Activated T-cell treated with anti-CD3 and anti-CD28 coated beads, Interleukin-2, amount 50 U/mL, for 4 hours (primary cell): ENCODE data around the gene B4GALNT2. TPM values are rescaled to one million over a fixed set of nuclear protein-coding genes. Genes with fewer than 3 reads are reported as not detected.
"Not testable (repeated sequence)": the region's sequence is repeated elsewhere in the genome, so short reads cannot be mapped to it uniquely, and the experiment has no call there.

ENCODE experiments used
- ATAC-seq, 2 donors: fragments of 200-7000 bp; cut with Tn5 transposase; one replicate each; pipeline ENCODE4 v1.10.0; 2021
- DNase-seq: peaks from one replicate; pipeline ENCODE4 v3.0.0-alpha.2; 2020
- H3K27me3 Mint-ChIP-seq: one replicate; pipeline ENCODE4 v1.8.0; 2021; ENCODE audit warnings: low read depth, mixed read lengths
- H3K36me3 Mint-ChIP-seq: one replicate; pipeline ENCODE4 v1.8.0; 2022; ENCODE audit warnings: mixed read lengths; ENCODE audit not compliant: insufficient read depth
- H3K4me1 Mint-ChIP-seq: one replicate; pipeline ENCODE4 v1.8.0; 2021; ENCODE audit warnings: low read depth, mixed read lengths
- H3K4me3 Mint-ChIP-seq: one replicate; pipeline ENCODE4 v1.8.0; 2021; ENCODE audit warnings: mild to moderate bottlenecking, moderate library complexity, mixed read lengths
- H3K9me3 Mint-ChIP-seq: one replicate; pipeline ENCODE4 v1.8.0; 2021; ENCODE audit warnings: mixed read lengths
- total RNA-seq, 3 donors: library from RNA; stranded (reverse); gene quantifications; one replicate each; pipeline ENCODE4 v1.2.1, GENCODE V29; 2021

The B4GALNT2 gene
- total RNA-seq, 3 donors from 2014 or later: not detected

DNA sequence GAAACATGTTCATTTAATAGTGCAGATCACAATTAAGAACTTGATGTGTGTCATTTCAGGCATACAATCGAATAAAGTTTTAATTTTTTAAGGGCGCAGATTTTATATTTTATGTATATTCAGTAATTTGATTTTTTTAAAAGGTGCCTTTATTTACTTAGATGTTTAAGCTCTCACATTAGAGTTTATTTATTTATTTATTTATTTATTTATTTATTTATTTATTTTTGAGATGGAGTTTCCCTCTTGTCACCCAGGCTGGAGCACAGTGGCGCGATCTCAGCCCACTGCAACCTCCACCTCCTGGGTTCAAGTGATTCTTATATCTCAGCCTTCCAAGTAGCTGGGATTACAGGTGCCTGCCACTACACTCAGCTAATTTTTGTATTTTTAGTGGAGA lies 3.8 kb downstream of the B4GALNT2 start:
- H3K27me3 Mint-ChIP-seq: peaks cover 36% of the 10 kb centered on the region
- no peak for DNase-seq
- H3K9me3 Mint-ChIP-seq: no peaks in the 10 kb centered on the region
- ATAC-seq: no peak
- peaks cover 5% of the 10 kb centered on the region for H3K4me1 Mint-ChIP-seq
- no peak overlapping the region for H3K4me3 Mint-ChIP-seq
- H3K36me3 Mint-ChIP-seq: no peaks in the 10 kb centered on the region

DNA sequence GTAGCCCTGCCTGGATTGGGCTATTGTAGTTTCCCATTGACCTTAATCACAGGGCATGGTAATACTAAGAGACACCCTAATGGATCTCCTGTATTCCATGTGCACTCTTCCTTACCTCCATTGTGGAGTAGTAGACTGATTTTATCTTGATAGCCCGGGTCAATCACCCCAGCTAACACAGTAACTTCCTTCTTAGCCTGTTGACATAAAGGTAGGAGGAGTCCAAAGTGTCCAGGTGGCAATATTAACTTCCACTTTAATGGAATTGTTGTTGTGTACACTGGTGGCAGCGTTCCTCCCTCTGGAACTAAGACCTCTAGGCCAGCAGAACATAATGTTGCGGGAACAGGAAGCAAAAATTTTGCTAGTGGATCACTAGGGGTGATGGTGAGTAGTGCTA lies 13.1 kb downstream of the B4GALNT2 start:
- ATAC-seq, H3K4me1 Mint-ChIP-seq, H3K4me3 Mint-ChIP-seq, DNase-seq, H3K9me3 Mint-ChIP-seq, H3K36me3 Mint-ChIP-seq: not testable (repeated sequence)
- H3K27me3 Mint-ChIP-seq: peaks cover 46% of the 10 kb centered on the region

DNA sequence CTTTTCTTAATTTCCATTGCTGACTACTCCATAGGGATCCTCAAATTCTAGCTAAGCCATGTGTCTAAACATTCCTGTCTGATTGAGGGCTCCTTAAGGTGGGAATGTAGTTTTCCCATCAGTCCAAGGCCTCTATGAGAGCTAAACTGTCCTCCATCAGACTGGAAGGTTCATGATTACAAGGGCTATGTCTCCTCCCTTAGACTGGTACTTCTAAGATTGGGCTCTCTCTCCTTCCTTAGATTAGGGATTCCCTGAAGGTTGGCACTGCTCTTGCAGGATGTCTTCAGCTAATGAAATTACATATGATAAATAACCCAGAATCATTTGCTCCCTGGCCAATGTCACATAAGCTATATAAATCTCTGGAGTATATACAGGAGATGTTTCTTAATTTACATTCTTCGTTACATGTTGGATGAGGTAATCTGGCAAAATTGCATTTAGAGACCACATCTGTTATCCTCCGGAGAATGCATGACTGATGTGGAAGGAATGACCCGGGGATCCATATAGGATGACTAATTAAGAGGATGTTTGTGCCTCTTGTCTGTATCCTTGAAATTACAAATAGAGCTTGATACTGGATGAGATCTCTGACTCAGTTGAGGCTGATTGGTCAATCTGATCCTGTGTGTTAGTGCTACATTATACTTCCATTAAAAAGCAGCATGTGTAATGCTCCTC lies 14.2 kb downstream of the B4GALNT2 start:
- H3K27me3 Mint-ChIP-seq: peaks cover 37% of the 10 kb centered on the region
- H3K4me1 Mint-ChIP-seq: no peaks in the 10 kb centered on the region
- H3K36me3 Mint-ChIP-seq: no peaks in the 10 kb centered on the region
- no peaks in the 10 kb centered on the region for H3K9me3 Mint-ChIP-seq
- H3K4me3 Mint-ChIP-seq: no peak overlapping the region
- DNase-seq (no peak), ATAC-seq (no peak)

DNA sequence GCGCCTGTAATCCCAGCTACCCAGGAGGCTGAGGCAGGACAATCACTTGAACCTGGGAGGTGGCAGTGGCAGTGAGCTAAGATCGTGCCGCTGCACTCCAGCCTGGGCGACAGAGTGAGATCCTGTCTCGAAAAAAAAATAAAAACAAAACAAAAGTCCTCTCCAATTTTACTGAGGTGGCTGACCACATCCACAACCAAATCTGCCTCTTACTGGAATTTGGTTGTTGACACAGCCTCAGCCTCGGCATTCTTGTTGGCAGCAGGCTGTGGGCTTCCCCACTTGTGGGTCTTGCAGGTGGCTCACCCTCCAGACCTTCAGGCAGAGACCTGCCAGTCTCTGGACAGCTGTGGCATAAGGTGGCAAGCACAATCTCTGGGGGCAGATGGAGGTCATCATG lies 15.6 kb downstream of the B4GALNT2 start:
- Mint-ChIP-seq H3K4me1 (no peaks in the 10 kb centered on the region), H3K36me3 (no peaks in the 10 kb centered on the region), H3K27me3 (peaks cover 31% of the 10 kb centered on the region), H3K9me3 (no peaks in the 10 kb centered on the region), H3K4me3 (no peak overlapping the region)
- DNase-seq (no peak), ATAC-seq (no peak)

DNA sequence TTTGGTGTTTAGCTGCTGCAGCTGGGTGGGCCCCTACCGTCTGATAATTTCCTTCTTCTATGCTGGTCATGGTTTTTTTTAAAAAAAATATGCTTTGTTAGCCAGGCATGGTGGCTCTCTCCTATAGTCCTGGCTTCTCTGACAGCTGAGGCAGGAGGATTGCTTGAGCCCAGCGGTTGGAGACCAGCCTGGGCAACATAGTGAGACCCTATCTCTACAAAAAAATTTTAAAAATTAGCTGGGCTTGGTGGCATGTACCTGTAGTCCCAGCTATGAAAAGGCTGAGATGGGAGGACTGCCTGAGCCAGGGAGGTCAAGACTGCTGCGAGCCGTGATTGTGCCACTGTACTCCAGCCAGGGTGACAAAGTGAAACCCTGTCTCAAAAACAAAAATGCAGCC lies 19.4 kb downstream of the B4GALNT2 start:
- no peaks in the 10 kb centered on the region for H3K36me3 Mint-ChIP-seq
- H3K9me3 Mint-ChIP-seq: no peaks in the 10 kb centered on the region
- no peak overlapping the region for H3K4me3 Mint-ChIP-seq
- ATAC-seq (no peak), DNase-seq (no peak)
- H3K27me3 Mint-ChIP-seq: peaks cover 17% of the 10 kb centered on the region
- H3K4me1 Mint-ChIP-seq: no peaks in the 10 kb centered on the region

DNA sequence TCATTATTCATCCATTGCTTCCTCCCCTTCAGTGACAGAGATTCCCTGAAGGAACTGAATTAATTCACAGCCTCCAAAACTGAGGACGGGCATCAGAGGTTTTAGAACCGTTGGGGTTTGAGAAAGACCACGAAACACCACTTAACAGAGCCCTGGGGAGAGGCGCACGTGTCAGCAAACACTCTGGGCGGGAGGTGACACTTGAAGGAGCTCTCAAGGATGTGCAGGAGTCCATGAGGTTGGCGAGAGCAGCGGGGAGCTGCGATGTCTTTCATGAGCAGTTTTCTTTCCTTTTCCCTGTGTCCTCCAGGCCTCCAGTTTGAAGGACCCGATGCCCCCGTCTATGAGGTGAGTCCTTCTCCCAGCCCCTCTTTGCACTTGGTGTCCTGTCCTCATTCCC lies 23.7 kb downstream of the B4GALNT2 start:
- no peak for ATAC-seq
- Mint-ChIP-seq H3K36me3 (no peaks in the 10 kb centered on the region), H3K4me1 (no peaks in the 10 kb centered on the region), H3K27me3 (peaks cover 32% of the 10 kb centered on the region), H3K9me3 (no peaks in the 10 kb centered on the region), H3K4me3 (no peak overlapping the region)
- no peak for DNase-seq

DNA sequence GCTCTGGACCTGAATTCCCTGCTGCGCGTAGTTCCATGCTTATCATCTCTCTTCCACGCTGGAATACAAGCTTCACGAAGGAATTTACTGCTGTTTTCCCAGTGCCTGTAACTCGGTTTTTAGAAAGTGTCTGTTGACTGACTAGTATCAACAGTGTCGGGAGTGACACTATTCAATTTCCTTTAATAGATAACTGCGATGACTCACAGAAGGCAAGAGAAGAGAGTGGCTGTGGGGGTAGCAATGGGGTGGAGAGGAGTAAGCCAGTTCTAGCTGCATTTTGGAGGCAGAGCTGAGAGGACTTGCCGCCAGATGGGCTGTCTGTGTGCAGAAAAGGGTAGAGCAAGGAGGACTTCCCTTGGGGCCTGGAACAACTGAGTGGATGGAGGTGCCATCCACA lies 25.2 kb downstream of the B4GALNT2 start:
- no peak for DNase-seq
- Mint-ChIP-seq H3K9me3 (no peaks in the 10 kb centered on the region), H3K4me1 (no peaks in the 10 kb centered on the region), H3K36me3 (no peaks in the 10 kb centered on the region), H3K27me3 (peaks cover 30% of the 10 kb centered on the region), H3K4me3 (no peak overlapping the region)
- no peak for ATAC-seq

DNA sequence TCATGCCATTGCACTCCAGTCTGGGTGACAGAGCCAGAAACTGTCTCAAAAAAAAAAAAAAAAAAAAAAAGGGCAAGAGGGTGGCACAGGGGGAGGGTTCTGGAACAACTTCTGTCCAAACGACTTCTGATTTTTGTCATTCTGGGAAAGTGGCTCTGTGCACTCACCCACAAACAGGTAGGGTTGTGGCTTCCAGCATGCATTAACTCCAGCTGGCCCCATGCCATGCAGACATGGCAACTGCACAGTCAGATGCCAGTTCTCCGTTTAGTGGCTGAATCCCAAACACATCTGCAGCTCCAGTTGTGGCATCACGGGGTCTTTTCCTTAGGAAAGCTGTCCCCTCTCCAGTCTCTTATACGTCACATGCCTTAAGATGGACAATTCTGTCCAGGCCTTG lies 30.3 kb downstream of the B4GALNT2 start:
- ATAC-seq (no peak), DNase-seq (no peak)
- H3K27me3 Mint-ChIP-seq: peaks cover 33% of the 10 kb centered on the region
- no peak overlapping the region for H3K4me3 Mint-ChIP-seq
- H3K36me3 Mint-ChIP-seq: no peaks in the 10 kb centered on the region
- H3K9me3 Mint-ChIP-seq: no peaks in the 10 kb centered on the region
- H3K4me1 Mint-ChIP-seq: no peaks in the 10 kb centered on the region

DNA sequence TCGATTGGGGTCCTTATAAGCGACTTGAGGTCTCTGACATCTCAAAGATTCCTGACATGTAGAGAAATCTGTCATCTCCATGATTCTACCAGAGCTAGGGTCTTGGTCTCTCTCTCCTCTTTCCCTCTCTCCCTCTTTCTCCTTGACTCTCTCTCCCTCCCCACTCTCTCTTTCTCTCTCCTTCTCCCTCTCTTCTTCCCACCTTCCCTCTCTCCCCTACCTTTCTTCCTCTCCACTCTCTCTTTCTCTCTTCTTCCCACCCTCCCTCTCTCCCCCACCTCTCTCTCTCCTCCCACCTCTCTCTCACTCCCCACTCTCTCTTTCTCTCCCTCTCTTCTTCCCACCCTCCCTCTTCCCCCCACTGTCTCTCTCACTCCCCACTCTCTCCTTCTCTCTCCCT lies 32.6 kb downstream of the B4GALNT2 start:
- ATAC-seq: no peak
- Mint-ChIP-seq H3K9me3 (no peaks in the 10 kb centered on the region), H3K4me1 (no peaks in the 10 kb centered on the region), H3K36me3 (no peaks in the 10 kb centered on the region), H3K4me3 (no peak overlapping the region), H3K27me3 (peaks cover 41% of the 10 kb centered on the region)
- DNase-seq: no peak

DNA sequence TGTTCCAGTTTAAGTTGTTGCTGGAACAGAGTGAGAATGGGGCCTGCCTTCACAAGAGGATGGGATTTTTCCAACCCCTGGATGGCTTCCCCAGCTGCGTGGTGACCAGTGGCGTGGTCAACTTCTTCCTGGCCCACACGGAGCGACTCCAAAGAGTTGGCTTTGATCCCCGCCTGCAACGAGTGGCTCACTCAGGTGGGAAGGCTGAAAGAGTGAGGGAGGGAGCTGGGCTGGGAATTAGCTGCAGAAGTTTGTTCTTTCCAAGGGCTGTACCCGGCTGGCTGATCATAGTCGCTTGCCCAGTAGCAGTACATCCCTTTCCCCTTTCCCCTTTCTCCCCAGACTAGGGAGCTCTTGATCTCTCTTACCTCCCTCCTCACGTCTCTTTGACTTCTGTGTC lies 36.1 kb downstream of the B4GALNT2 start:
- no peak overlapping the region for H3K4me3 Mint-ChIP-seq
- H3K27me3 Mint-ChIP-seq: peaks cover 53% of the 10 kb centered on the region
- ATAC-seq (no peak), DNase-seq (no peak)
- H3K9me3 Mint-ChIP-seq: peaks cover 1% of the 10 kb centered on the region
- H3K36me3 Mint-ChIP-seq: no peaks in the 10 kb centered on the region
- H3K4me1 Mint-ChIP-seq: no peaks in the 10 kb centered on the region

DNA sequence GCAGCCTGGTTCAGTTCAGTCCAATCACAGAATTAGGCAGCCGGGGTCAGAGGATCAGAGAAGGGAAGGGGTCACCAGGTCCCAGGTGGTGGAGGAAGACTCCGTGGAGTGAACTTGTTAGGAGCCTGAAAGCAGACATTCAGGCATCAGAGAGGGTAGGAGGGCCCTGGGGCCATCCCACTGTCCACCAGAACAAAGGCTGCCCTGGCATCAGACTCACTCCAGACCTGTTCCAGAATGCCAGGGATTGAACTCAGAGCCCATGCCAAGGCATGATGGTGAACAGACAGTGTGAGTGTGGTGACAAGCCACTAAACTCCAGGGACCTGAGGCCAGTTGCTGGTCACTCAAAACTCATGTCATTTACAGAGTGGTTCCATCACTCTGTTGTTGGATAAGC lies 37.6 kb downstream of the B4GALNT2 start:
- Mint-ChIP-seq H3K9me3 (peaks cover 15% of the 10 kb centered on the region), H3K27me3 (peaks cover 57% of the 10 kb centered on the region), H3K4me3 (no peak overlapping the region), H3K36me3 (no peaks in the 10 kb centered on the region), H3K4me1 (no peaks in the 10 kb centered on the region)
- no peak for ATAC-seq
- no peak for DNase-seq

DNA sequence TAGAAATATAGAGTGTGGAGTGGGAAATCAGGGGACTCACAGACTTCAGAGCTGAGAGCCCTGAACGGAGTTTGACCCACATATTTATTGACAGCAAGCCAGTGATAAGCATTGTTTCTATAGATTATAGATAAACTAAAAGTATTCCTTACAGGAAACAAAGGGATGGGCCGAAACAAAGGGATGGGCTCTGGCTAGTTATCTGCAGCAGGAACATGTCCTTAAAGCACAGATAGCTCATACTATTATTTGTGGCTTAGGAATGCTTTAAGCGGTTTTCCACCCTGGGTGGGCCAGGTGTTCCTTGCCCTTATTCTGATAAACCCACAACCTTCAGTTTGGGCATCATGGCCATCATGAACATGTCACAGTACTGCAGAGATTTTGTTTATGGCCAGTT lies 38.1 kb downstream of the B4GALNT2 start:
- H3K27me3 Mint-ChIP-seq: peaks cover 56% of the 10 kb centered on the region
- H3K36me3 Mint-ChIP-seq, DNase-seq, H3K4me3 Mint-ChIP-seq, H3K4me1 Mint-ChIP-seq, ATAC-seq: not testable (repeated sequence)
- peaks cover 20% of the 10 kb centered on the region for H3K9me3 Mint-ChIP-seq

DNA sequence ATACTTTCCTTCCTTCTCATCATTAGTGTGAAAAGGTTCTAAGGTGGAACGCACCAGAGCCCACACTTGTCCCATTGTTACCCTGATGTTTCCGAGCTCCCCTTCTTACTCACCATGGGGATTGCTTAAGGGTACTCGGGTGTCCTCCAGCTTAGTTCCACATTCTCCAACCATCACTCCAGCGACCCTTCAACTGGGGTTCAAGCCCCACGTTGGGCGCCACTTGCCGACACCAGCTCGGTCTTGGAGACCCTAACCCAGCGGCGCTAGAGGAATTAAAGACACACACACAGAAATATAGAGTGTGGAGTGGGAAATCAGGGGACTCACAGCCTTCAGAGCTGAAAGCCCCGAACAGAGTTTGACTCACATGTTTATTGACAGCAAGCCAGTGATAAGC lies 43.4 kb downstream of the B4GALNT2 start:
- H3K36me3 Mint-ChIP-seq, DNase-seq, H3K4me3 Mint-ChIP-seq, H3K4me1 Mint-ChIP-seq, ATAC-seq: not testable (repeated sequence)
- Mint-ChIP-seq H3K27me3 (peaks cover 18% of the 10 kb centered on the region), H3K9me3 (peaks cover 27% of the 10 kb centered on the region)

DNA sequence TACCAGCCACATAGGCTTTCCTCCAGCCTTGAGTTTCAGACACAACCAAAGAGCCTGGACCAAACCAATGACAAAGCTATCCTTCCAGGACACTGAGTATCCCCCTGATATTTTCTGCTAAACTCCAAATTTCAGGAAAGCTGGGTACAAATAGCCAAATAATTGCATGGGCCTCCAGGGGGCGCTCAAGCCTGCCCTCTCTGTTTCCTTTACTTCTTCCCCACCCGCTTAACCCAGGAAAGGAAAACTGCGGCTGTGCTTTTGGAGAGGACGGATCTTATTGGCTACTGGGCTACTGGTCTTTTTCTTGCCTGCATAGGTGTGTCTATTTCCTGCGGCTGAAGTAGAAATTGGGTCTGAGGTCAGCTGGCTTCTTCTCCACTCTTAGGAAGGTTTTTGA lies 47.7 kb downstream of the B4GALNT2 start:
- peaks cover 11% of the 10 kb centered on the region for H3K9me3 Mint-ChIP-seq
- H3K4me3 Mint-ChIP-seq: no peak overlapping the region
- ATAC-seq (peak in 1 of 2 donors; percentile 48), DNase-seq (peak; percentile 69)
- H3K27me3 Mint-ChIP-seq: peaks cover 2% of the 10 kb centered on the region
- H3K36me3 Mint-ChIP-seq: no peaks in the 10 kb centered on the region
- H3K4me1 Mint-ChIP-seq: peaks cover 3% of the 10 kb centered on the region

DNA sequence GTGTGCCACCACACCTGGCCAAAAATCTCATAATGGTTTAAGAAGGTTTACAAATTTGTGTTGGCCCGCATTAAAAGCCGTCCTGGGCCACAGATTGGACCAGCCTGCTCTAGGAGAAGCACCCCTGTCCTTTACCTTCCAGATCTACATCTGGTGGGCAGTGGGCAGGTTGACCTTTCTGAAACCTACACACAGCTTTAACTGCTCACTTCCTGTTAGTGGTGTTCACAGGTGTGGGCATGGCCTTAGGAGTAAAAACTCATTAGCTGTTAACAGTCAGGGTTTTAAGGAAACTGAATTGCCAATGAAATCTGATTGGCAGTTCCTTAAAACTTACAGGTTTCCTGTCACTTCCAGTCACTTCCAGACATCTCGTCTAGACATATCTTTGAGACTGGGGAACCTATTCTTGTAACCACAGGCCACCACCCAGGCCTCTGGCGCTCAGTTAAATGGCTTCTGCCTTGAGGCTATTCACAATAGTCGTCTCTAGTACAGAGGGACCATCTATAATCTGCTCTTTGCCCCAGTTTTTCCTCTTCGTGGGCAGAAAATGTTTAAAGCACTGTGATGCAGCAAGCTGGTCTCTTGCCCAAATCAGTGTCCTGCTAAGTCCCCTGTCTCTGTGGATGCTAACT lies 48.5 kb downstream of the B4GALNT2 start:
- Mint-ChIP-seq H3K27me3 (peaks cover 2% of the 10 kb centered on the region), H3K4me1 (peaks cover 3% of the 10 kb centered on the region), H3K4me3 (no peak overlapping the region), H3K9me3 (peaks cover 3% of the 10 kb centered on the region), H3K36me3 (no peaks in the 10 kb centered on the region)
- DNase-seq: no peak
- ATAC-seq: no peak
